Glutamatergic neuron (in vitro differentiated cells): ENCODE measurements around the gene LAMB4. TPM values are rescaled to one million over a fixed set of nuclear protein-coding genes. Genes with fewer than 3 reads are reported as not detected.

ENCODE experiments used
- DNase-seq: peaks from one replicate; pipeline ENCODE4 v3.0.0; 2022
- H3K27ac Mint-ChIP-seq: one replicate; pipeline ENCODE4 v1.8.0; 2020; ENCODE audit warnings: mild to moderate bottlenecking, mixed read lengths, inconsistent platforms; ENCODE audit not compliant: unreplicated experiment
- H3K27me3 Mint-ChIP-seq: one replicate; pipeline ENCODE4 v1.8.0; 2020; ENCODE audit warnings: mild to moderate bottlenecking, moderate library complexity, mixed read lengths, inconsistent platforms; ENCODE audit not compliant: unreplicated experiment
- H3K36me3 Mint-ChIP-seq: one replicate; pipeline ENCODE4 v1.8.0; 2020; ENCODE audit warnings: mild to moderate bottlenecking, mixed read lengths, inconsistent platforms; ENCODE audit not compliant: unreplicated experiment
- H3K4me1 Mint-ChIP-seq: one replicate; pipeline ENCODE4 v1.8.0; 2020; ENCODE audit warnings: mild to moderate bottlenecking, low read depth, mixed read lengths, inconsistent platforms; ENCODE audit not compliant: unreplicated experiment
- H3K4me3 Mint-ChIP-seq: one replicate; pipeline ENCODE4 v1.8.0; 2020; ENCODE audit warnings: mild to moderate bottlenecking, mixed read lengths, inconsistent platforms; ENCODE audit not compliant: unreplicated experiment
- H3K9me3 Mint-ChIP-seq: one replicate; pipeline ENCODE4 v1.8.0; 2020; ENCODE audit warnings: mild to moderate bottlenecking, moderate library complexity, mixed read lengths, inconsistent platforms; ENCODE audit not compliant: unreplicated experiment
- CTCF ChIP-seq: fragments of 200-600 bp; sonication (generic); IDR thresholded peaks from one replicate; pipeline ENCODE4 v1.5.0; 2021; ENCODE audit not compliant: partially characterized antibody, unreplicated experiment
- total RNA-seq: library from RNA; stranded (reverse); fragmentation: NEBNext Ultra II Directional; extraction: Animal tissue kit (Norgen Biotek cat#: 25700); gene quantifications from one replicate; pipeline ENCODE4 v1.2.1, GENCODE V29; 2021; ENCODE audit not compliant: unreplicated experiment

Gene LAMB4
- total RNA-seq, 1 donor from 2014 or later: not detected

GRCh38 chr7:108007762-108008161, 122.4 kb downstream of the LAMB4 start:
- peaks cover 15% of the 10 kb centered on the region for H3K27me3 Mint-ChIP-seq

GRCh38 chr7:108007261-108007660, 122.9 kb downstream of the LAMB4 start:
- no peak for TF ChIP-seq CTCF
- Mint-ChIP-seq H3K27ac (no peak overlapping the region), H3K9me3 (peaks cover 6% of the 10 kb centered on the region), H3K36me3 (peaks cover 4% of the 10 kb centered on the region), H3K4me3 (no peak overlapping the region), H3K4me1 (peaks cover 14% of the 10 kb centered on the region), H3K27me3 (peaks cover 19% of the 10 kb centered on the region)
- DNase-seq: no peak

More at GRCh38 chr7:108007762-108008161, 122.4 kb downstream of the LAMB4 start:
- Mint-ChIP-seq H3K4me1 (peaks cover 16% of the 10 kb centered on the region), H3K4me3 (no peak overlapping the region), H3K9me3 (peaks cover 4% of the 10 kb centered on the region), H3K27ac (no peak overlapping the region), H3K36me3 (peaks cover 4% of the 10 kb centered on the region)
- no peak for TF ChIP-seq CTCF
- DNase-seq: no peak

- no peak for TF ChIP-seq CTCF
- Mint-ChIP-seq H3K9me3 (peaks cover 15% of the 10 kb centered on the region), H3K4me3 (peak overlapping the region; percentile 88), H3K36me3 (peaks cover 4% of the 10 kb centered on the region), H3K27ac (peak overlapping the region; percentile 74), H3K27me3 (peaks cover 27% of the 10 kb centered on the region), H3K4me1 (peaks cover 15% of the 10 kb centered on the region)
- peak; percentile 23 for DNase-seq
Measured at GRCh38 chr7:108004220-108005142, 125.7 kb downstream of the LAMB4 start.

- H3K4me3 Mint-ChIP-seq: peak overlapping the region; percentile 88
- no peak for DNase-seq
- peaks cover 27% of the 10 kb centered on the region for H3K27me3 Mint-ChIP-seq
- TF ChIP-seq CTCF: no peak
- H3K27ac Mint-ChIP-seq: peak overlapping the region; percentile 74
- H3K36me3 Mint-ChIP-seq: peaks cover 4% of the 10 kb centered on the region
- H3K9me3 Mint-ChIP-seq: peaks cover 15% of the 10 kb centered on the region
- H3K4me1 Mint-ChIP-seq: peaks cover 22% of the 10 kb centered on the region
Measured at GRCh38 chr7:108003599-108003935, 126.6 kb downstream of the LAMB4 start.
